ENCODE measurements around the gene NRG2.

Gene NRG2

GRCh38 chr5:140044041-140044440 lies 942 bp upstream of the NRG2 start:
- Histone ChIP-seq H3K27me3 (ENCODE audit: low read length) (no peaks in the 10 kb centered on the region), H3K36me3 (ENCODE audit: low read length) (no peaks in the 10 kb centered on the region), H3F3A (ENCODE audit: insufficient read depth) (no peaks in the 10 kb centered on the region), H3K27ac (ENCODE audit: low read depth, low read length) (no peak overlapping the region), H3K9me2 (replicated peaks; ENCODE audit: insufficient read depth, low read length) (no peaks in the 10 kb centered on the region), H3K9me3 (ENCODE audit: insufficient read depth, low read length) (no peaks in the 10 kb centered on the region), H3K4me2 (ENCODE audit: low read depth, low read length, poor library complexity, severe bottlenecking) (peak overlapping the region; percentile 61), H3K79me2 (ENCODE audit: insufficient read depth, low read length) (no peaks in the 10 kb centered on the region), H3K9ac (ENCODE audit: low read length) (no peak overlapping the region), H2AFZ (ENCODE audit: low read depth, low read length, severe bottlenecking) (no peak overlapping the region), H3K4me3 (ENCODE audit: insufficient read depth, low read length, poor library complexity, severe bottlenecking) (no peak overlapping the region), H4K20me1 (ENCODE audit: low read depth, low read length) (no peaks in the 10 kb centered on the region)
- no peak for TF ChIP-seq EZH2phosphoT487 (conservative IDR thresholded peaks at IDR 0.05; ENCODE audit: low read length)
- no peak for TF ChIP-seq CTCF (IDR thresholded peaks at IDR 0.05; ENCODE audit: insufficient read depth, low read length, poor library complexity, severe bottlenecking)

DNA sequence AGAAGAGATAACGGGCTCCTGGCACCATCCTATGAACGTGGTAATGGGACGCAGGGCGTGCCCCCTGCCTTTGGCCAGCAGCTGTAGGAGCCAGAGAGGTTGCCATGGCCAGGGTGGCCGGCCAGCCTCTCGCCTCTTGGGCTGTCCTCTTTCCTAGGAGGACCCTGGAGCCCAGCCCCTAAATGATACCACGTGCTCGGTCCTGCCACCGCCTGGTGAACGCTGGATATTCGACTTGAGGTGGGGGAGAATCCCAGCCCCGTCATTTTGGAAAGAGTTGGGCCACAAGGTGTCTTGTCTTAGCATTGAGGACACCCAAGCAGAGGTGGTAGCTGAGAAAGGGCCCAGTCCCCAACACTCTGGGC lies 391 bp upstream of the NRG2 start:
- H3K79me2 ChIP-seq (ENCODE audit: insufficient read depth, low read length), result no peaks in the 10 kb centered on the region
- peak overlapping the region; percentile 47 for H3K4me3 ChIP-seq (ENCODE audit: insufficient read depth, low read length, poor library complexity, severe bottlenecking)
- peak overlapping the region; percentile 30 for H3K9ac ChIP-seq (ENCODE audit: low read length)
- no peaks in the 10 kb centered on the region for H3K27me3 ChIP-seq (ENCODE audit: low read length)
- H4K20me1 ChIP-seq (ENCODE audit: low read depth, low read length), result no peaks in the 10 kb centered on the region
- H3K9me3 ChIP-seq (ENCODE audit: insufficient read depth, low read length), result no peaks in the 10 kb centered on the region
- no peak overlapping the region for H3K27ac ChIP-seq (ENCODE audit: low read depth, low read length)
- no peaks in the 10 kb centered on the region for H3K36me3 ChIP-seq (ENCODE audit: low read length)
- peak overlapping the region; percentile 69 for H2AFZ ChIP-seq (ENCODE audit: low read depth, low read length, severe bottlenecking)
- no peaks in the 10 kb centered on the region for H3F3A ChIP-seq (ENCODE audit: insufficient read depth)
- H3K9me2 ChIP-seq (replicated peaks; ENCODE audit: insufficient read depth, low read length), result no peaks in the 10 kb centered on the region
- H3K4me2 ChIP-seq (ENCODE audit: low read depth, low read length, poor library complexity, severe bottlenecking), result peak overlapping the region; percentile 61
- TF ChIP-seq EZH2phosphoT487 (conservative IDR thresholded peaks at IDR 0.05; ENCODE audit: low read length), result no peak
- TF ChIP-seq CTCF (IDR thresholded peaks at IDR 0.05; ENCODE audit: insufficient read depth, low read length, poor library complexity, severe bottlenecking), result no peak

- no peak overlapping the region for H3K27ac ChIP-seq (ENCODE audit: low read depth, low read length)
- H3K9ac ChIP-seq (ENCODE audit: low read length), result peak overlapping the region; percentile 30
- H3K4me3 ChIP-seq (ENCODE audit: insufficient read depth, low read length, poor library complexity, severe bottlenecking), result peak overlapping the region; percentile 33
- TF ChIP-seq EZH2phosphoT487 (conservative IDR thresholded peaks at IDR 0.05; ENCODE audit: low read length) (no peak), CTCF (IDR thresholded peaks at IDR 0.05; ENCODE audit: insufficient read depth, low read length, poor library complexity, severe bottlenecking) (no peak)
- H3K36me3 ChIP-seq (ENCODE audit: low read length), result no peaks in the 10 kb centered on the region
- H3K4me2 ChIP-seq (ENCODE audit: low read depth, low read length, poor library complexity, severe bottlenecking), result peak overlapping the region; percentile 61
- no peaks in the 10 kb centered on the region for H3F3A ChIP-seq (ENCODE audit: insufficient read depth)
- H3K79me2 ChIP-seq (ENCODE audit: insufficient read depth, low read length), result no peaks in the 10 kb centered on the region
- H3K9me2 ChIP-seq (replicated peaks; ENCODE audit: insufficient read depth, low read length), result no peaks in the 10 kb centered on the region
- H4K20me1 ChIP-seq (ENCODE audit: low read depth, low read length), result no peaks in the 10 kb centered on the region
- no peaks in the 10 kb centered on the region for H3K9me3 ChIP-seq (ENCODE audit: insufficient read depth, low read length)
- peak overlapping the region; percentile 69 for H2AFZ ChIP-seq (ENCODE audit: low read depth, low read length, severe bottlenecking)
- H3K27me3 ChIP-seq (ENCODE audit: low read length), result no peaks in the 10 kb centered on the region
Measured at GRCh38 chr5:140042393-140042642, 781 bp downstream of the NRG2 start.
